ENCODE data around the gene EFHC2.

GRCh38 chrX:44245733-44246132 lies 97.7 kb downstream of the EFHC2 start:
- TF ChIP-seq POLR2A (IDR thresholded peaks at IDR 0.05): no peak
- TF ChIP-seq, protein P1, sequence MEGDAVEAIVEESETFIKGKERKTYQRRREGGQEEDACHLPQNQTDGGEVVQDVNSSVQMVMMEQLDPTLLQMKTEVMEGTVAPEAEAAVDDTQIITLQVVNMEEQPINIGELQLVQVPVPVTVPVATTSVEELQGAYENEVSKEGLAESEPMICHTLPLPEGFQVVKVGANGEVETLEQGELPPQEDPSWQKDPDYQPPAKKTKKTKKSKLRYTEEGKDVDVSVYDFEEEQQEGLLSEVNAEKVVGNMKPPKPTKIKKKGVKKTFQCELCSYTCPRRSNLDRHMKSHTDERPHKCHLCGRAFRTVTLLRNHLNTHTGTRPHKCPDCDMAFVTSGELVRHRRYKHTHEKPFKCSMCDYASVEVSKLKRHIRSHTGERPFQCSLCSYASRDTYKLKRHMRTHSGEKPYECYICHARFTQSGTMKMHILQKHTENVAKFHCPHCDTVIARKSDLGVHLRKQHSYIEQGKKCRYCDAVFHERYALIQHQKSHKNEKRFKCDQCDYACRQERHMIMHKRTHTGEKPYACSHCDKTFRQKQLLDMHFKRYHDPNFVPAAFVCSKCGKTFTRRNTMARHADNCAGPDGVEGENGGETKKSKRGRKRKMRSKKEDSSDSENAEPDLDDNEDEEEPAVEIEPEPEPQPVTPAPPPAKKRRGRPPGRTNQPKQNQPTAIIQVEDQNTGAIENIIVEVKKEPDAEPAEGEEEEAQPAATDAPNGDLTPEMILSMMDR (IDR thresholded peaks at IDR 0.05): no peak

Measured in thyroid gland (tissue), 4 donors.